Stimulated activated naive CD8-positive, alpha-beta T cell treated with anti-CD3 and anti-CD28 coated beads, Interleukin-15, amount 100 ng/mL, for 72 hours (primary cell): Measurements from ENCODE around the gene BRD1.
A peak's percentile ranks its signal among the peaks of the same experiment; 100 is the strongest.
"Not testable (repeated sequence)": the region's sequence is repeated elsewhere in the genome, so short reads cannot be mapped to it uniquely, and the experiment has no call there.

ENCODE experiments used
- ATAC-seq: fragments of 150-1000 bp; cut with Tn5 transposase; 2 replicates; pipeline ENCODE4 v1.10.0; 2021; ENCODE audit warnings: mild to moderate bottlenecking, moderate library complexity
- DNase-seq, 2 donors: peaks; one replicate each; pipeline ENCODE4 v3.0.0; 2021 to 2022
- H3K27ac Mint-ChIP-seq, 2 donors: one replicate each; pipeline ENCODE4 v1.8.0; 2022; ENCODE audit warnings: mild to moderate bottlenecking in 2 of 2, mixed read lengths in 2 of 2, moderate library complexity in 2 of 2
- H3K27me3 Mint-ChIP-seq: one replicate; pipeline ENCODE4 v1.8.0; 2022; ENCODE audit warnings: mixed read lengths
- H3K4me1 Mint-ChIP-seq: one replicate; pipeline ENCODE4 v1.8.0; 2022; ENCODE audit warnings: mild to moderate bottlenecking, mixed read lengths
- H3K4me3 Mint-ChIP-seq, 2 donors: one replicate each; pipeline ENCODE4 v1.8.0; 2022; ENCODE audit warnings: mild to moderate bottlenecking in 2 of 2, mixed read lengths in 2 of 2, moderate library complexity in 1 of 2
- H3K9me3 Mint-ChIP-seq, 2 donors: one replicate each; pipeline ENCODE4 v1.8.0; 2022; ENCODE audit warnings: mixed read lengths in 2 of 2

Gene BRD1

DNA sequence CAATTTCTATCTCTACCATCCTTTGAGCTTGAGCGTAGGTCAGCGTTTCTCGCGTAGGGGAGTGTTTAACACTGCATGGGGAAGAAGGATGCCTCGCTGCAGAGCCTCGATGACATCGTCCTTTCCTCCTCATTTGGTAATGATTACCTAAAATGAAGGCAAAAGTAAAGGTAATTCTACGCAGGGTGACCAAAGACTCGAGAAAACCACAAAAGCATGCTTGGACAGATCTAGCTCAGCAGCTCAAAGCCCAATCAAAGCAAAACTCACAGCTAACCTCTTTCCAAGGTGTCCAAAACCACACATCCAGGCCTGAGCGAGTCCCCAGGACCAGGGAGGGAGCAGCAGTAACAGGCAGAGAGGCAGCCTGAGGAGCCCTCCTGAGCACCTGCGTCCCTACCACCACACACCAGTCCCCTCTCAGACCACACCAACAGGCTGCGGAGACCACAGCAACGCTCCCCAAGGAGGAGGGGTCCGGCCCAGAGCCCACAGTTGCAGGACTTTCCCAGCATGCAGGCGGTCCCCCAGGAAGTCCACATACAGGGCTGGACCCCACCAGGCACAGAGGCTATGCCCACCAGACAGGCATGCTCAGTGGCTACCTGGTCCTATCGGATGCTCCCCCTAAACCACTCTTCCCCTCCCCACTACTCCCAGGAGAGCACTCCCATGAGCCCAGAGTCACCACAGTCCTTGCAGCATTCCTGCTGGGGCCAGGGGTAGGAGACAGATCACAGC, 3.3 kb downstream of the BRD1 start:
- H3K27me3 Mint-ChIP-seq, result no peaks in the 10 kb centered on the region
- ATAC-seq (no peak), DNase-seq (no peak)
- peak overlapping the region in 1 of 2 donors; percentile 90 for H3K27ac Mint-ChIP-seq
- H3K4me3 Mint-ChIP-seq, result peak overlapping the region; percentile 29 to 96
- H3K4me1 Mint-ChIP-seq, result peaks cover 65% of the 10 kb centered on the region
- no peaks in the 10 kb centered on the region for H3K9me3 Mint-ChIP-seq

DNA sequence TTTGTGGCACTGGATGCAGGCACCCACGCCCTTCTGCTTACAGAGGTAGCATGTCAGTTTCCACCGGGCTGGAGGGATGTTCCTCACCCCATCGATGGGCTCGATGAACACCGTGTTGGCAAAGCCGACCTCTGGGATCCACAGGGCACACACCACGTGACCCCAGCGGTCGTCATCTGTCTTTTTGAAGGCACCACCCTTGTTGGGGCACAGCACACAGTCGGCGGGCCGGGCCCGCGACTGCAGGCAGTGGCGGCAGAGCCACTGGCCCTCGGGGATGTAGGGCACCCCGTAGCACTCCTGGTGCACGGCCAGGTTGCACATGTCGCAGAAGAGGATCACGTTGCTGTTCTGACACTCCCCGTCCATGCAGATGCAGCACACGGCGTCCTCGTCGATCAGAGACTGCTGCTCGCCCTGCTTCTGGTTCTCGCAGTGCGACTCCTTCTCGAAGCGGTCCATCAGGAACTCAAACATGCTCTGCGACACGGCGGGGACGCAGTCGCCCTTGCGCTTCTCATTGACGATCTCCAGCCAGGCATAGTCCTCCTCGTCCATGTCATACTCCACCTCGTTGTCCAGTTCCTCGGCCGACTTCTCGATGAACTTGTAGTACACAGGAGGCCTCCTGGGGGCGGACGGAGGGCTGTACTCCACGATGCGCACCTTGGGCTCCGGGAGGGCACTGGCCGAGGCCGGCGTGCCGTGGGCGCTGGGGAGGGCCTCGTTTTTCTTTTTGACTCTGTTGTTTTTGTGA, 4.2 kb downstream of the BRD1 start:
- no peaks in the 10 kb centered on the region for H3K9me3 Mint-ChIP-seq
- ATAC-seq (no peak), DNase-seq (no peak)
- H3K4me3 Mint-ChIP-seq, result no peak overlapping the region
- no peaks in the 10 kb centered on the region for H3K27me3 Mint-ChIP-seq
- H3K27ac Mint-ChIP-seq, result peak overlapping the region in 1 of 2 donors; percentile 90
- peaks cover 65% of the 10 kb centered on the region for H3K4me1 Mint-ChIP-seq

GRCh38 chr22:49821741-49822140, 5.9 kb downstream of the BRD1 start:
- peaks cover 82% of the 10 kb centered on the region for H3K4me1 Mint-ChIP-seq
- not testable (repeated sequence) for DNase-seq, H3K27ac Mint-ChIP-seq, H3K27me3 Mint-ChIP-seq, H3K9me3 Mint-ChIP-seq, H3K4me3 Mint-ChIP-seq, ATAC-seq

GRCh38 chr22:49820984-49821383, 6.7 kb downstream of the BRD1 start:
- H3K27me3 Mint-ChIP-seq, result no peaks in the 10 kb centered on the region
- DNase-seq (no peak), ATAC-seq (no peak)
- no peaks in the 10 kb centered on the region for H3K9me3 Mint-ChIP-seq
- no peak overlapping the region for H3K4me3 Mint-ChIP-seq
- H3K4me1 Mint-ChIP-seq, result peaks cover 86% of the 10 kb centered on the region
- peak overlapping the region in 1 of 2 donors; percentile 55 for H3K27ac Mint-ChIP-seq

DNA sequence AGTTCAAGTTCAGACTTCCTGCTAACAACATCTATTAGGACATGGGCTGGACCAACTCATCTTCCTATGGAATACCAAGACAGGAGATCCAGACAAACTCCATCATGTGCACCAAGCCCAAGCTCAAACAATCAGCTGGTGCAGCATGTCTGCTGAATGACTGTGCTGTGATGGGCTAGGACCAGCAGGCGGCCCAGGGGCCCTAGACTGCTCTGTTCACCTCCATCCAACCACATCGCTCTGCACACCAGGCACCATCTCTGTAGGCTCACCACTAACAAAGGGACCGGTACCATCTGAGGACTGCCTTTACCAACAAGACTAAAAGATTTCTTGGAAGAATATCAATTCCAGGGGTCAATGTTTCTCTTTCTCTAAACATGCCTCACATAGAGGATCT, 10.3 kb downstream of the BRD1 start:
- Mint-ChIP-seq H3K27ac (peak overlapping the region in 1 of 2 donors; percentile 43), H3K9me3 (no peaks in the 10 kb centered on the region), H3K4me3 (no peak overlapping the region), H3K27me3 (no peaks in the 10 kb centered on the region), H3K4me1 (peaks cover 84% of the 10 kb centered on the region)
- DNase-seq, result no peak
- no peak for ATAC-seq

DNA sequence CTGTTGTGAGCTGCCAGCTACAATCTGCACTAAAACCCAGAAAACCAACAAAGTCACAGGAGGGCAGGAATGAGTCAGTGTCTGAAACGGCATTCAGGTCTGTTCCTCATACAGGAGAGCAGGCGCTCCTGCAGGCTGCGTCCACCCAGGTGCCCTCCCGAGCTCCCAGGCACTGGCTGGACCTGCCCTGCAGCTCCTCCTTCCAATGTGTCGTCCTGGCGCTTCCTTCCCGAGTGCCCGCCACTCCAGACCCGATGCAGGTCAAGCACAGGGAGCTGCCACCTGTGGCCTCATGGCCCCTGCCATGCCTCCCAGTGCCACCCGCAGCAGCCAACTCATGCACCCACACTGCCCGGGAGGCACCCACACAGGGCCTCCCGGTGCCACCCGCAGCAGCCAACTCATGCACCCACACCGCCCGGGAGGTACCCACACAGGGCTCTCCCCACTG, 12.0 kb downstream of the BRD1 start:
- no peaks in the 10 kb centered on the region for H3K27me3 Mint-ChIP-seq
- ATAC-seq, result peak; percentile 68
- H3K4me1 Mint-ChIP-seq, result peaks cover 85% of the 10 kb centered on the region
- peak overlapping the region in 1 of 2 donors; percentile 90 for H3K27ac Mint-ChIP-seq
- H3K4me3 Mint-ChIP-seq, result no peak overlapping the region
- DNase-seq, result no peak
- no peaks in the 10 kb centered on the region for H3K9me3 Mint-ChIP-seq

- no peak overlapping the region for H3K27ac Mint-ChIP-seq
- H3K4me1 Mint-ChIP-seq, result peaks cover 88% of the 10 kb centered on the region
- no peaks in the 10 kb centered on the region for H3K27me3 Mint-ChIP-seq
- no peaks in the 10 kb centered on the region for H3K9me3 Mint-ChIP-seq
- no peak for ATAC-seq
- no peak overlapping the region for H3K4me3 Mint-ChIP-seq
- DNase-seq, result no peak
Measured at GRCh38 chr22:49814856-49815255, 12.8 kb downstream of the BRD1 start.

DNA sequence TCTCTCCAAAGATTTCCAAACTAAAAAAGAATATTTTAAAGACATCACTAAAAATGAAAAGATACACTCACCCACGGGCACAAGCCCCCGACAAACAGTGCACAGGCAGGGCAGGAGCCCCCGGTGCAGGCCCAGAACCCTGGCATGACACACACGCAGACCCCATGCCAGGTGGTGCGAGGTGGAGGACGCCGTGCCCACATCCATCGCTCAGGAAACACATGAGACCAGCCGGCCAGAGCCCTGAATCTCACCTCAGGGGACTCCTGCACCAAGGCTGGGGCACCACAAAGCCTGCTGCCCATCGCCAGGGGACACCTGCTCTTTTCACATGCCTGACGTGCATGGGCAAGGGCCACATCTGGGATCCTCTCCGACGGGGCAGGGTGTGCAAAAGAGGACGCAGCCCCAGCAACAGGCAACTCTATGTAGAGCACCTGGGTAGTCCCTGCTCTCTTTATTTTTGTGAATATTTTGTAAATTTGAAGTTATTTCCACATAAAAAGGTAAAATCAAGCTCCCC, 13.4 kb downstream of the BRD1 start:
- no peaks in the 10 kb centered on the region for H3K9me3 Mint-ChIP-seq

DNA sequence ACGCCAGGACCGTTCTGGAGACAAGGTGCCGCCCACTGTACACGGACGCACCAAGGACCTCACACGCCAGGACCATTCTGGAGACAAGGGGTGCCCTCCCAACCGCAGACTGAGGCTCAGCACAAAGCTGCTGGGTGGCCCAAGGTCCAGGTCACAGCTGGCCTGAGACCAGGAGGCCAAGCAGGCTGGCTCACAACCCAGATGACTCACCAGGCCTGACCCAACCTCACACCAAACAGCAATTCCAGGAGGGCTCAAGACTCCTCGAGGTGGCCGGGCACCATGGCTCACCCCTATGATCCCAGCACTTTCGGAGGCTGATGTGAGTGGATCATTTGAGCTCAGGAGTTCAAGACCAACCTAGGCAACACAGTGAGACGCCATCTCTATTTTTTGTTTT, 14.8 kb downstream of the BRD1 start:
- DNase-seq (no peak), ATAC-seq (no peak)
- no peaks in the 10 kb centered on the region for H3K27me3 Mint-ChIP-seq
- H3K27ac Mint-ChIP-seq, result no peak overlapping the region
- no peak overlapping the region for H3K4me3 Mint-ChIP-seq
- H3K9me3 Mint-ChIP-seq, result no peaks in the 10 kb centered on the region
- peaks cover 88% of the 10 kb centered on the region for H3K4me1 Mint-ChIP-seq

More for the DNA sequence above, 13.4 kb downstream of the BRD1 start:
- DNase-seq, result no peak
- no peaks in the 10 kb centered on the region for H3K27me3 Mint-ChIP-seq
- H3K27ac Mint-ChIP-seq, result no peak overlapping the region
- no peak for ATAC-seq
- no peak overlapping the region for H3K4me3 Mint-ChIP-seq
- H3K4me1 Mint-ChIP-seq, result peaks cover 90% of the 10 kb centered on the region

DNA sequence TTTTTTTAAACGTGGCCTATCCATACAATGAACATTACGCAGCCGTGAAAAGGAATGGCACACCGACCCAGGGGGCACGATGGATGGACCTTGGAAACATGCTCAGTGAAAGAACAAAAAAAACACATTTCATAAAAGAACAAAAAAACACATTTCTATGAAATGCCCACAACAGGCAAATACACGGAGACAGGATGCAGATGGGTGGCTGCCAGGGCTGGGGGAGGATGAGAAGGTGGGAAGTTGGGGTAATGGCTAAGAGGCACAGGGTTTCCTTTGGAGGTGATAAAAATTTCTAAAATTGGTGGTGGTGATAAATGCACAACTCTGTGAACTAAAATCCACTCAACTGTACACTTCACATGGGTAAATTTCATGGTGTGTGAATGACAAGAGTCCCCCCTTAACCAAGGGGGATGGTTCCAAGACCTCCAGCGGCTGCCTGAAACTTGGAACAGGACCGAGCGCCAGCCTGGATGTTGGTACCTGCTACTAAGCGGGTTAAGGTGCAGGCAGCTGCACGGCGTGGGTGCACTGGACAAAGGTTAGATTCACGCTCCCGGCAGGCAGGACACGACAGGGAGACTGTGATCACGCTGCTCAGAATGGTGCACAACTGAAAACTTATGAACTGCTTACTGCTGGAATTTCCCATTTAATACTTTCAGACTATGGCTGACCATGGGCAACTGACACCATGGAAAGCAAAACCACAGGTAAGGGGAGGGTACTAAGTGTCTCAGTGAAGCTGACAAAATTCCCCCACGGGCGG, 16.5 kb downstream of the BRD1 start:
- Mint-ChIP-seq H3K9me3 (no peaks in the 10 kb centered on the region), H3K27me3 (no peaks in the 10 kb centered on the region), H3K27ac (peak overlapping the region; percentile 27 to 59), H3K4me1 (peaks cover 88% of the 10 kb centered on the region), H3K4me3 (peak overlapping the region; percentile 54 to 64)
- no peak for ATAC-seq
- no peak for DNase-seq

- Mint-ChIP-seq H3K4me1 (peaks cover 84% of the 10 kb centered on the region), H3K9me3 (no peaks in the 10 kb centered on the region), H3K27me3 (no peaks in the 10 kb centered on the region), H3K4me3 (peak overlapping the region; percentile 54 to 64), H3K27ac (peak overlapping the region in 1 of 2 donors; percentile 59)
- DNase-seq, result no peak
- no peak for ATAC-seq
Measured at GRCh38 chr22:49810363-49811019, 17.2 kb downstream of the BRD1 start.

- Mint-ChIP-seq H3K27ac (peak overlapping the region; percentile 22 to 62), H3K27me3 (no peaks in the 10 kb centered on the region), H3K9me3 (no peaks in the 10 kb centered on the region), H3K4me3 (peak overlapping the region; percentile 41 to 46), H3K4me1 (peaks cover 86% of the 10 kb centered on the region)
- DNase-seq (peak in 1 of 2 donors; percentile 55), ATAC-seq (peak; percentile 91)
Measured at GRCh38 chr22:49807780-49808708, 19.6 kb downstream of the BRD1 start.

- Mint-ChIP-seq H3K9me3 (no peaks in the 10 kb centered on the region), H3K4me3 (peak overlapping the region; percentile 24 to 46), H3K27ac (peak overlapping the region in 1 of 2 donors; percentile 43), H3K4me1 (peaks cover 82% of the 10 kb centered on the region), H3K27me3 (no peaks in the 10 kb centered on the region)
- ATAC-seq (no peak), DNase-seq (no peak)
Measured at GRCh38 chr22:49807129-49807528, 20.5 kb downstream of the BRD1 start.

DNA sequence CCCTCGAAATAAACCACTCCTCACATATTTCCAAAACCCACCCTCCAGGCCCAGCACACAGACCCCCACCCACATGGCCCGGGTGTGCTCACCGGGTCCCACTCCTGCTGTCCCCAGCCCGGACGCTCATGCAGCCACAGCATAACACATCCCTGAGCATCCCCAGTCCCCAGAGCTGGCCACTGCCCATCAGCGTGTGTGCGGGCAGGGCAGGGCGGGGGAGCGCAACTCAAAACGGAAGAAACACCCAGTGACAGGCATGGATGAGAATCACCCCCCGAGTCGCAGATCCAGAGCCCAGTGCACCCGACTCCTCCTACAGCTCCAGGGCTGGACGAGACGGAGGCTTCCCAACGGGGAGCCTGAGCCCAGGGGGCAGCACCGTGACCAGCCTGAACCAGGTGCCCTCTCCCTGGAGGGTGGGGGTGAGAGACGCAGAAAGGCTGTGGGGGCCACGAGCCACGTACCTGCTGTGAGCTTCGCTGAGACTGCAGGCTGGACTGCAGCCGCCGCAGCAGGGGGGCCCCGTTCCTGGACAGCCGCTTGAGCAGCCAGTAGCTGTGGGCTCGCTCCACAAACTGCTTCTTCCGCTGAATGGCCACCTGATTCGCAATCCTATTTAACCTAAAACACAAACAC, 23.8 kb downstream of the BRD1 start:
- Mint-ChIP-seq H3K4me1 (peaks cover 73% of the 10 kb centered on the region), H3K9me3 (no peaks in the 10 kb centered on the region), H3K27me3 (no peaks in the 10 kb centered on the region), H3K27ac (peak overlapping the region in 1 of 2 donors; percentile 42), H3K4me3 (no peak overlapping the region)
- DNase-seq (no peak), ATAC-seq (no peak)
